Panc1 (cell line): ENCODE data around the gene NKAIN2. TPM values are rescaled to one million over a fixed set of nuclear protein-coding genes. Genes with fewer than 3 reads are reported as not detected.
A peak's percentile ranks its signal among the peaks of the same experiment; 100 is the strongest.

Experiments used
- ATAC-seq: fragments of 200-7000 bp; cut with Tn5 transposase; 2 replicates; pipeline ENCODE4 v1.9.1; 2020; ENCODE audit warnings: mild to moderate bottlenecking, moderate library complexity
- BruUV-seq: library from RNA; stranded (reverse); fragments of 400-500 nt; replicated peaks from 2 replicates; lab custom pipeline; 2021; lab: Mats Ljungman, UMichigan
- CTCF ChIA-PET: fragments of 300-600 bp; sonication (Branson Sonifier 250); formaldehyde crosslinking; loops from one replicate; lab custom pipeline; 2022; ENCODE audit warnings: antibody characterized with exemption; lab: Charles Lee
- POLR2A ChIA-PET: fragments of 300-600 bp; sonication (Branson Sonifier 250); formaldehyde crosslinking; loops from one replicate; lab custom pipeline; 2022; ENCODE audit warnings: antibody characterized with exemption; lab: Charles Lee
- DNase-seq: peaks from one replicate; pipeline ENCODE4 v3.0.0-alpha.2; 2010; ENCODE audit warnings: low read depth, low spot score
- H3K27ac ChIP-seq: 2 replicates; pipeline ENCODE4 v1.5.1; 2011; ENCODE audit warnings: mild to moderate bottlenecking, low read length, inconsistent platforms
- H3K27me3 ChIP-seq: fragments of 200-500 bp; sonication (Bioruptor generic); 2 replicates; pipeline ENCODE4 v1.6.0; 2014; ENCODE audit warnings: low read length, inconsistent platforms; ENCODE audit not compliant: control insufficient read depth, insufficient read depth
- H3K36me3 ChIP-seq: fragments of 200-500 bp; sonication (Bioruptor generic); 2 replicates; pipeline ENCODE4 v1.5.1; 2014; ENCODE audit warnings: inconsistent platforms, mild to moderate bottlenecking, low read length, moderate library complexity; ENCODE audit not compliant: control insufficient read depth, insufficient read depth
- H3K4me1 ChIP-seq: 2 replicates; pipeline ENCODE4 v1.5.1; 2011; ENCODE audit warnings: inconsistent platforms, mild to moderate bottlenecking, low read length, moderate library complexity; ENCODE audit not compliant: control insufficient read depth, insufficient read depth
- H3K4me3 ChIP-seq, 2 experiments: 2 replicates each; pipeline ENCODE4 v1.5.1; 2011 to 2012; ENCODE audit warnings: low read depth in 2 of 2, low read length in 2 of 2, mild to moderate bottlenecking in 2 of 2, inconsistent platforms in 1 of 2, moderate library complexity in 1 of 2
- H3K9me3 ChIP-seq: fragments of 200-500 bp; sonication (Bioruptor generic); 2 replicates; pipeline ENCODE4 v1.5.1; 2014; ENCODE audit warnings: low read depth, mild to moderate bottlenecking, inconsistent platforms, low read length, moderate library complexity; ENCODE audit not compliant: control insufficient read depth, insufficient read depth
- POLR2AphosphoS5 ChIP-seq: IDR thresholded peaks from 2 replicates; pipeline ENCODE4 v1.6.1; 2012; ENCODE audit warnings: mild to moderate bottlenecking, low read depth, low read length, moderate library complexity
- REST ChIP-seq, 2 experiments: IDR thresholded peaks; 2 replicates each; pipeline ENCODE4 v1.6.1; 2011 to 2012; ENCODE audit warnings: low read depth in 2 of 2, control low read depth in 1 of 2, low read length in 1 of 2, mild to moderate bottlenecking in 1 of 2, moderate library complexity in 1 of 2; ENCODE audit not compliant: insufficient read depth in 1 of 2
- SIN3A ChIP-seq: IDR thresholded peaks from 2 replicates; pipeline ENCODE4 v1.6.1; 2012; ENCODE audit warnings: low read depth, mild to moderate bottlenecking, low read length, moderate library complexity, borderline replicate concordance; ENCODE audit not compliant: insufficient read depth
- TCF7L2 ChIP-seq: IDR thresholded peaks from 2 replicates; pipeline ENCODE4 v1.6.1; 2011; ENCODE audit warnings: mild to moderate bottlenecking, low read depth, low read length, inconsistent platforms
- in situ Hi-C: cut with HindIII; loops from 2 replicates; pipeline ENCODE4 v1.10.0; 2016; ENCODE audit warnings: low sequenced_read_pairs, low pct_unique_long_range_greater_than_20kb
- intact Hi-C: fragments of 100-400 bp; cut with micrococcal nuclease; formaldehyde crosslinking; loops from one replicate; pipeline ENCODE4 v1.10.0; 2022; ENCODE audit not compliant: unreplicated experiment
- total RNA-seq: library from RNA; stranded (reverse); gene quantifications from one replicate; pipeline ENCODE4 v1.2.1, GENCODE V29; 2021; ENCODE audit not compliant: unreplicated experiment
- TF ChIP-seq, protein P1 (sequence below): fragments of 450-650 bp; IDR thresholded peaks from 2 replicates; pipeline ENCODE4 v1.5.1; 2017; ENCODE audit warnings: mild to moderate bottlenecking

NKAIN2 gene
- total RNA-seq, 1 experiment from 2014 or later, result 2.6 TPM

GRCh38 chr6:124434421-124434820 is 630.8 kb downstream of the NKAIN2 start:
- Histone ChIP-seq H3K4me3 (no peak overlapping the region), H3K36me3 (no peaks in the 10 kb centered on the region), H3K9me3 (no peaks in the 10 kb centered on the region), H3K27me3 (no peaks in the 10 kb centered on the region), H3K27ac (peak overlapping the region; percentile 15; the same call in 1 of the 2 replicates), H3K4me1 (no peaks in the 10 kb centered on the region)
- ATAC-seq (no peak), DNase-seq (no peak)
- no TSS peak for BruUV-seq
- POLR2A ChIA-PET, result no interaction called here
- CTCF ChIA-PET, result no interaction called here
- in situ Hi-C loops, result no loop called here
- intact Hi-C loops, result no loop called here
- TF ChIP-seq REST (IDR thresholded peaks at IDR 0.05; ENCODE audit: insufficient read depth in 1 of 2, low read depth in 2 of 2, low read length in 1 of 2) (no peak), POLR2AphosphoS5 (no peak), SIN3A (no peak), TCF7L2 (no peak)
- TF ChIP-seq, protein P1, sequence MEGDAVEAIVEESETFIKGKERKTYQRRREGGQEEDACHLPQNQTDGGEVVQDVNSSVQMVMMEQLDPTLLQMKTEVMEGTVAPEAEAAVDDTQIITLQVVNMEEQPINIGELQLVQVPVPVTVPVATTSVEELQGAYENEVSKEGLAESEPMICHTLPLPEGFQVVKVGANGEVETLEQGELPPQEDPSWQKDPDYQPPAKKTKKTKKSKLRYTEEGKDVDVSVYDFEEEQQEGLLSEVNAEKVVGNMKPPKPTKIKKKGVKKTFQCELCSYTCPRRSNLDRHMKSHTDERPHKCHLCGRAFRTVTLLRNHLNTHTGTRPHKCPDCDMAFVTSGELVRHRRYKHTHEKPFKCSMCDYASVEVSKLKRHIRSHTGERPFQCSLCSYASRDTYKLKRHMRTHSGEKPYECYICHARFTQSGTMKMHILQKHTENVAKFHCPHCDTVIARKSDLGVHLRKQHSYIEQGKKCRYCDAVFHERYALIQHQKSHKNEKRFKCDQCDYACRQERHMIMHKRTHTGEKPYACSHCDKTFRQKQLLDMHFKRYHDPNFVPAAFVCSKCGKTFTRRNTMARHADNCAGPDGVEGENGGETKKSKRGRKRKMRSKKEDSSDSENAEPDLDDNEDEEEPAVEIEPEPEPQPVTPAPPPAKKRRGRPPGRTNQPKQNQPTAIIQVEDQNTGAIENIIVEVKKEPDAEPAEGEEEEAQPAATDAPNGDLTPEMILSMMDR, result no peak

- no peak for DNase-seq
- intact Hi-C loops, result no loop called here
- Histone ChIP-seq H3K27me3 (no peaks in the 10 kb centered on the region), H3K27ac (no peak overlapping the region), H3K4me1 (no peaks in the 10 kb centered on the region), H3K9me3 (no peaks in the 10 kb centered on the region), H3K4me3 (no peak overlapping the region), H3K36me3 (no peaks in the 10 kb centered on the region)
- TF ChIP-seq REST (IDR thresholded peaks at IDR 0.05; ENCODE audit: insufficient read depth in 1 of 2, low read depth in 2 of 2, low read length in 1 of 2) (no peak), POLR2AphosphoS5 (no peak), SIN3A (no peak), TCF7L2 (no peak)
- TF ChIP-seq, protein P1, result no peak
- POLR2A ChIA-PET, result no interaction called here
- no peak for ATAC-seq
- BruUV-seq, result no TSS peak
- CTCF ChIA-PET, result no interaction called here
- in situ Hi-C loops, result no loop called here
Measured at GRCh38 chr6:124436803-124437202, 633.1 kb downstream of the NKAIN2 start.
